HepG2 (cell line): ENCODE data around the gene ZNF524. TPM values are rescaled to one million over a fixed set of nuclear protein-coding genes. Genes with fewer than 3 reads are reported as not detected.
A peak's percentile ranks its signal among the peaks of the same experiment; 100 is the strongest.

Experiments
- ATAC-seq: fragments of 200-7000 bp; cut with Tn5 transposase; 3 replicates; pipeline ENCODE4 v1.9.1; 2020; ENCODE audit warnings: mild to moderate bottlenecking, moderate library complexity
- BruUV-seq: library from RNA; stranded (reverse); fragments of 400-500 nt; replicated peaks from 2 replicates; lab custom pipeline; 2021; lab: Mats Ljungman, UMichigan
- CTCF ChIA-PET: fragments of 300-600 bp; formaldehyde crosslinking; extraction: SDS; loops from one replicate; lab custom pipeline; 2021; ENCODE audit warnings: low total read pairs, inconsistent platforms, low intra/inter-chr PET ratio; lab: Yijun Ruan, JAX
- POLR2A ChIA-PET: fragments of 350-600 bp; sonication (Branson Sonifier 250); formaldehyde crosslinking; loops from one replicate; lab custom pipeline; 2020; ENCODE audit warnings: antibody characterized with exemption, inconsistent platforms; lab: Yijun Ruan, JAX
- DNase-seq: peaks from one replicate; pipeline ENCODE4 v3.0.0-alpha.2; 2015; ENCODE audit warnings: low spot score
- FAIRE-seq: peaks from 3 replicates; lab custom pipeline; 2011; peaks lifted over from hg19 to GRCh38; lab: Jason Lieb, UNC
- H2AFZ ChIP-seq: one replicate; pipeline ENCODE4 v1.6.1; 2011; ENCODE audit warnings: low read length, inconsistent platforms
- H3K27ac ChIP-seq: fragments of 300-600 bp; 3 replicates; pipeline ENCODE4 v1.8.0; 2011; ENCODE audit warnings: mixed run types, mild to moderate bottlenecking, mixed read lengths, low read length, inconsistent platforms; ENCODE audit not compliant: insufficient read depth; ENCODE audit errors: extremely low read length
- H3K27me3 ChIP-seq, 2 experiments: fragments of 200-600 bp in 1 of 2; 2 replicates in 1 of 2; 3 replicates in 1 of 2; pipeline versions ENCODE4 v1.6.0 to v1.8.0; 2011; ENCODE audit warnings: low read length in 2 of 2, mild to moderate bottlenecking in 2 of 2, moderate library complexity in 2 of 2, inconsistent platforms in 1 of 2; ENCODE audit not compliant: insufficient read depth in 2 of 2, control insufficient read depth in 1 of 2
- H3K36me3 ChIP-seq, 2 experiments: fragments of 200-600 bp in 1 of 2; replicated peaks in 1 of 2; 2 replicates in 1 of 2; 3 replicates in 1 of 2; pipeline versions ENCODE4 v1.5.1 to v1.8.0; 2011; ENCODE audit warnings: low read length in 2 of 2, inconsistent platforms in 1 of 2; ENCODE audit not compliant: insufficient read depth in 2 of 2, control insufficient read depth in 1 of 2
- H3K4me1 ChIP-seq: 2 replicates; pipeline ENCODE4 v1.5.1; 2012; ENCODE audit warnings: low read length, inconsistent platforms; ENCODE audit not compliant: insufficient read depth
- H3K4me2 ChIP-seq: 2 replicates; pipeline ENCODE4 v1.6.0; 2011; ENCODE audit warnings: low read depth, low read length, inconsistent platforms
- H3K4me3 ChIP-seq, 3 experiments: fragments of 200-600 bp in 1 of 3; sonication (generic), shearing (Covaris generic) in 1 of 3; replicated peaks in 1 of 3; 2 replicates each; pipeline ENCODE4 v1.5.1; 2011 to 2016; ENCODE audit warnings: low read length in 3 of 3, inconsistent platforms in 2 of 3, low read depth in 2 of 3, mild to moderate bottlenecking in 2 of 3, control low read depth in 1 of 3, mixed read lengths in 1 of 3; ENCODE audit not compliant: insufficient read depth in 1 of 3
- H3K79me2 ChIP-seq: one replicate; pipeline ENCODE4 v1.6.1; 2011; ENCODE audit warnings: low read length, inconsistent platforms; ENCODE audit not compliant: insufficient read depth
- H3K9ac ChIP-seq: 2 replicates; pipeline ENCODE4 v1.6.0; 2011; ENCODE audit warnings: mild to moderate bottlenecking, low read depth, low read length, inconsistent platforms; ENCODE audit not compliant: insufficient read depth
- H3K9me3 ChIP-seq: 2 replicates; pipeline ENCODE4 v1.5.1; 2012; ENCODE audit warnings: mild to moderate bottlenecking, low read length
- H4K20me1 ChIP-seq: 2 replicates; pipeline ENCODE4 v1.6.0; 2011; ENCODE audit warnings: inconsistent platforms, mild to moderate bottlenecking, low read length, moderate library complexity; ENCODE audit not compliant: insufficient read depth
- AGO1 ChIP-seq: fragments of 200-400 bp; formaldehyde crosslinking; IDR thresholded peaks from 2 replicates; pipeline ENCODE4 v1.6.1; 2017; ENCODE audit warnings: mild to moderate bottlenecking, low read depth, low read length, moderate library complexity; ENCODE audit not compliant: poor library complexity, severe bottlenecking
- CBX2 ChIP-seq, 2 experiments: fragments of 200-600 bp in 1 of 2; sonication (generic); formaldehyde crosslinking in 1 of 2; IDR thresholded peaks; 2 replicates each; pipeline versions ENCODE4 v1.7.0 to v1.8.1; 2018 to 2022; ENCODE audit warnings: low read depth in 2 of 2, low read length in 1 of 2, mild to moderate bottlenecking in 1 of 2, missing genetic modification reagents in 1 of 2
- CBX5 ChIP-seq: sonication (generic); formaldehyde crosslinking; IDR thresholded peaks from 2 replicates; pipeline ENCODE4 v1.4.0; 2020; ENCODE audit warnings: missing genetic modification reagents, borderline replicate concordance
- DNMT3B ChIP-seq: conservative IDR thresholded peaks from 2 replicates; pipeline ENCODE4 v1.6.1; 2016; ENCODE audit warnings: missing biosample characterization, control low read depth
- EHMT2 ChIP-seq: fragments of 200-600 bp; sonication (generic); IDR thresholded peaks from 2 replicates; pipeline ENCODE4 v1.7.0; 2017; ENCODE audit warnings: antibody characterized with exemption, low read depth, low read length, borderline replicate concordance
- GATAD1 ChIP-seq: IDR thresholded peaks from 2 replicates; pipeline ENCODE4 v1.6.1; 2016; ENCODE audit warnings: missing genetic modification reagents, missing compliant biosample characterization
- KDM5A ChIP-seq: fragments of 200-600 bp; sonication (generic); IDR thresholded peaks from 2 replicates; pipeline ENCODE4 v1.7.0; 2018; ENCODE audit warnings: antibody characterized with exemption, mild to moderate bottlenecking, low read length, borderline replicate concordance
- KDM5B ChIP-seq: sonication (generic); formaldehyde crosslinking; IDR thresholded peaks from 2 replicates; pipeline ENCODE4 v1.4.0; 2020; ENCODE audit warnings: missing genetic modification reagents, mild to moderate bottlenecking, borderline replicate concordance
- MATR3 ChIP-seq: sonication (generic); formaldehyde crosslinking; IDR thresholded peaks from 2 replicates; pipeline ENCODE4 v1.4.0; 2020; ENCODE audit warnings: missing genetic modification reagents
- MAZ ChIP-seq, 2 experiments: sonication (generic) in 1 of 2; formaldehyde crosslinking in 1 of 2; IDR thresholded peaks; 2 replicates each; pipeline versions ENCODE4 v1.5.0 to v1.6.1; 2012 to 2020; ENCODE audit warnings: low read depth in 2 of 2, mild to moderate bottlenecking in 2 of 2, borderline replicate concordance in 1 of 2, improper control_type of control experiment in 1 of 2, low read length in 1 of 2, missing genetic modification reagents in 1 of 2, moderate library complexity in 1 of 2
- MXD3 ChIP-seq: IDR thresholded peaks from 2 replicates; pipeline ENCODE4 v1.6.1; 2016; ENCODE audit warnings: mild to moderate bottlenecking, missing biosample characterization, missing genetic modification reagents
- POLR2AphosphoS2 ChIP-seq: IDR thresholded peaks from 2 replicates; pipeline ENCODE4 v1.6.1; 2011; ENCODE audit warnings: low read depth, low read length, improper control_type of control experiment
- ZBTB10 ChIP-seq: sonication (generic); formaldehyde crosslinking; IDR thresholded peaks from 2 replicates; pipeline ENCODE4 v1.4.0; 2020; ENCODE audit warnings: missing genetic modification reagents, borderline replicate concordance
- ZMAT3 ChIP-seq: sonication (generic); formaldehyde crosslinking; conservative IDR thresholded peaks from 2 replicates; pipeline ENCODE4 v1.7.0; 2021; ENCODE audit warnings: missing genetic modification reagents
- ZNF235 ChIP-seq: sonication (generic); formaldehyde crosslinking; IDR thresholded peaks from 2 replicates; pipeline ENCODE4 v1.8.1; 2023; ENCODE audit warnings: mild to moderate bottlenecking, missing genetic modification reagents, borderline replicate concordance
- ZNF263 ChIP-seq: sonication (generic); formaldehyde crosslinking; IDR thresholded peaks from 2 replicates; pipeline ENCODE4 v1.4.0; 2020; ENCODE audit warnings: missing genetic modification reagents
- ZNF564 ChIP-seq: sonication (generic); formaldehyde crosslinking; IDR thresholded peaks from 2 replicates; pipeline ENCODE4 v1.8.1; 2023; ENCODE audit warnings: mild to moderate bottlenecking, missing genetic modification reagents
- ZSCAN31 ChIP-seq: sonication (generic); formaldehyde crosslinking; IDR thresholded peaks from 2 replicates; pipeline ENCODE4 v1.5.0; 2020; ENCODE audit warnings: low read depth, mild to moderate bottlenecking, missing genetic modification reagents
- WGBS: methylation state at CpG from one replicate; pipeline ENCODE4 v1.1.6; 2017; ENCODE audit warnings: low lambda C conversion rate; 5-methylcytosine and 5-hydroxymethylcytosine counted together
- in situ Hi-C: cut with HindIII; loops from 2 replicates; pipeline ENCODE4 v1.10.0; 2017; ENCODE audit warnings: low pct_unique_long_range_greater_than_20kb; ENCODE audit not compliant: extremely low pct_ligation_motif_present
- intact Hi-C: fragments of 100-400 bp; cut with micrococcal nuclease; formaldehyde crosslinking; loops from one replicate; pipeline ENCODE4 v1.10.0; 2022; ENCODE audit not compliant: unreplicated experiment
- polyA plus RNA-seq, 8 experiments: library from polyadenylated mRNA; depleted of rRNA in 3 of 8; stranded (reverse) in 7 of 8; unstranded in 1 of 8; fragments of >200 nt; fragmentation: Illumina TruSeq in 4 of 8; extraction: Trizol in 4 of 8; gene quantifications; 2 replicates each; pipeline versions ENCODE4 v1.2.1 to v1.2.3, GENCODE V29; 2011 to 2016; ENCODE audit warnings: low read depth in 4 of 8, missing spikeins in 1 of 8, mixed read lengths in 1 of 8; ENCODE audit not compliant: insufficient read depth in 1 of 8
- total RNA-seq, 5 experiments: library from RNA; depleted of rRNA; stranded (reverse); fragments of >200 nt; fragmentation: Illumina TruSeq; extraction: Trizol; gene quantifications; 2 replicates each; pipeline ENCODE4 v1.2.3, GENCODE V29; 2016; ENCODE audit warnings: low read depth in 1 of 5

The ZNF524 gene
- total and polyA plus RNA-seq, 2 of the 13 experiments (the other 11 are each of a cell fraction or from before 2014, with no cell fraction given), result 3.2 to 4.6 TPM

- TF ChIP-seq ZBTB10 (CRISPR knock-in tag) (no peak), ZNF263 (peak; percentile 69), KDM5A (peak; percentile 80; the same call in 1 of the 2 replicates), POLR2AphosphoS2 (0 out of 2 replicates have a peak, but pooled peaks have one; percentile 10), CBX2 (IDR thresholded peaks at IDR 0.05; ENCODE audit: low read depth, low read length) (no peak), CBX2 (CRISPR knock-in tag; IDR thresholded peaks at IDR 0.05; ENCODE audit: low read depth) (no peak), ZNF235 (CRISPR knock-in tag) (peak; percentile 6; the same call in 1 of the 2 replicates), ZMAT3 (CRISPR knock-in tag) (peak; percentile 54; the same call in 1 of the 2 replicates), MAZ (IDR thresholded peaks at IDR 0.05; ENCODE audit: borderline replicate concordance, low read depth, low read length) (no peak), MAZ (CRISPR knock-in tag; IDR thresholded peaks at IDR 0.05; ENCODE audit: low read depth) (0 out of 2 replicates have a peak, but pooled peaks have one; percentile 2), CBX5 (CRISPR knock-in tag) (no peak), KDM5B (0 out of 2 replicates have a peak, but pooled peaks have one; percentile 10), ZSCAN31 (CRISPR knock-in tag) (no peak), DNMT3B (0 out of 2 replicates have a peak, but pooled peaks have one; percentile 1), MATR3 (no peak), AGO1 (peak; percentile 0), EHMT2 (no peak), GATAD1 (CRISPR knock-in tag) (no peak), MXD3 (CRISPR knock-in tag) (no peak), ZNF564 (CRISPR knock-in tag) (0 out of 2 replicates have a peak, but pooled peaks have one; percentile 5)
- TF ChIP-seq, all 625 proteins: peak for 10
- FAIRE-seq, result no peak
These were observed 43.7 kb downstream of the ZNF524 start for GRCh38 chr19:55643887-55644176.

More at GRCh38 chr19:55643887-55644176, 43.7 kb downstream of the ZNF524 start:
- no peak for DNase-seq
- H3K27ac ChIP-seq, result peak overlapping the region; percentile 79
- H3K9ac ChIP-seq, result peak overlapping the region; percentile 84
- WGBS, result 4% methylated on average over 12 of the region's 15 CpGs
- peak overlapping the region; percentile 84 for H3K4me2 ChIP-seq
- no TSS peak for BruUV-seq
- peaks cover 61% of the 10 kb centered on the region for H3K4me1 ChIP-seq
- intact Hi-C loops, result no loop called here
- in situ Hi-C loops, result no loop called here
- peak overlapping the region; percentile 92 to 96 (median 92) for H3K4me3 ChIP-seq
- no peaks in the 10 kb centered on the region for H3K9me3 ChIP-seq
- POLR2A ChIA-PET, result interaction anchor here (2.4 kb wide), 1 partner anchor 11 kb away, joined by 10 read pairs; the partner anchor contains the start of gene U2AF2
- H3K27me3 ChIP-seq, result no peaks in the 10 kb centered on the region; a peak in 1 of 5 replicates
- peaks cover 0 to 10% of the 10 kb centered on the region in 2 experiments; a peak in 2 of 5 replicates for H3K36me3 ChIP-seq
- ATAC-seq, result peak; percentile 1
- H4K20me1 ChIP-seq, result no peaks in the 10 kb centered on the region
- H2AFZ ChIP-seq, result no peak overlapping the region
- peaks cover 41% of the 10 kb centered on the region for H3K79me2 ChIP-seq
- CTCF ChIA-PET, result interaction anchor here (1.7 kb wide), 1 partner anchor 12 kb away, joined by 4 read pairs; no protein-coding TSS in a partner anchor
